ENCODE data around the gene GTF2E1.
"Not testable (repeated sequence)": the region's sequence is repeated elsewhere in the genome, so short reads cannot be mapped to it uniquely, and the experiment has no call there.

GTF2E1 gene

GRCh38 chr3:120753810-120754209 is 11.3 kb downstream of the GTF2E1 start:
- no peak for DNase-seq (ENCODE audit: low spot score)

GRCh38 chr3:120756061-120756460 is 13.5 kb downstream of the GTF2E1 start:
- no peak for DNase-seq (ENCODE audit: low spot score)

- DNase-seq (ENCODE audit: low spot score), result not testable (repeated sequence)
Measured at GRCh38 chr3:120758551-120758950, 16.0 kb downstream of the GTF2E1 start.

- no peak for DNase-seq (ENCODE audit: low spot score)
Measured at GRCh38 chr3:120762615-120763014, 20.1 kb downstream of the GTF2E1 start.

- no peak for DNase-seq (ENCODE audit: low spot score)
Measured at GRCh38 chr3:120763601-120764000, 21.1 kb downstream of the GTF2E1 start.

- DNase-seq (ENCODE audit: low spot score), result no peak
Measured at GRCh38 chr3:120764206-120764605, 21.7 kb downstream of the GTF2E1 start.

DNA sequence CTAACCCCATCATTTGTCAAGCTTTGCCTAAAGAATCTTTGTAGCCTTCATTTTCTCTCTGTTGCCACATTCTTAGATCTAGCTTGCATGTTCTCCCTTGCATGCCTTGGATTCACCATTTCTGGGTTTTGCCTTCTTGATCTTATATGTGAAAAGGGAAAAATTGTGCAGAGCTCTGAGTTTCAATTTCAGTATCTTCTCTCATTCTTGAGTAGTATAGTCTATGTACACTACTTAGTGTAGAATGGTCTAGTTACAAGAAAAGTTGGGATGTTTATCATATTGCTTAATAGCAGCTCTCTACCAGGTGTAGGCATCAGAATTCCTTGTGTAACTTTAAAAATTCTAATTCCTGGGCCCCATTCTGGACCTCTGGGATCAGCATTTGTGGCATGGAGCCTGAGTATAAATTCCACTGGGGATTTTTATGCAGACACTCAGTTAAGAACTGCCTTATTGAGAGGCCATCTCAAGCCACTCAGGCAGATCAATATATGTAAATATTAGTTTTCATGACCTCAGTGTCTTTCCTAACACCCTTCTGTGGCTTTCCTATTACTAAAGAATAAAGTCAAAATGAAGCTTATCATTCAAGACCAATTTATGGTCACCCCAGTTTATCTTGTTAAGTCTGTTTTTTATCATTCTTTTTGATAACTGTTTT is 23.4 kb downstream of the GTF2E1 start:
- no peak for DNase-seq (ENCODE audit: low spot score)

- DNase-seq (ENCODE audit: low spot score), result no peak
Measured at GRCh38 chr3:120766576-120766975, 24.0 kb downstream of the GTF2E1 start.

DNA sequence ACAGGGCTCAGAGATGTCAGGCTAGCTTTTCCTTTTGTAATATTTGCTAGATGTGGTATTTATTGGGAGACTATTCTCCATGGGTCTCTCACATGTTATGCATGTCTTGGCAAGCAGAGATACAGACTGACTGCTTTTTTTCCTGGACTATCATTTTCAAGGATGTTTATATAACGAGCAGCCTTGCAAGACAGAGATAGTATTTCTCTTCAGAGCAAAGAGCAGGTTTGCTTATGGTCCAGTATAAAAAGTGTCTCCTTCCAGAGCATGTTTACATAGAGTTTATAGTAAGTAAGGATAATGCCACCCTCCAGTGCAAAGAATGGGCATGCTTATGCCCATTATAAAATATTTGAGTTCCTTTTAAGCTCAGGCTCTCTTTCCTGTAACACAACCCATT is 24.6 kb downstream of the GTF2E1 start:
- no peak for DNase-seq (ENCODE audit: low spot score)

DNA sequence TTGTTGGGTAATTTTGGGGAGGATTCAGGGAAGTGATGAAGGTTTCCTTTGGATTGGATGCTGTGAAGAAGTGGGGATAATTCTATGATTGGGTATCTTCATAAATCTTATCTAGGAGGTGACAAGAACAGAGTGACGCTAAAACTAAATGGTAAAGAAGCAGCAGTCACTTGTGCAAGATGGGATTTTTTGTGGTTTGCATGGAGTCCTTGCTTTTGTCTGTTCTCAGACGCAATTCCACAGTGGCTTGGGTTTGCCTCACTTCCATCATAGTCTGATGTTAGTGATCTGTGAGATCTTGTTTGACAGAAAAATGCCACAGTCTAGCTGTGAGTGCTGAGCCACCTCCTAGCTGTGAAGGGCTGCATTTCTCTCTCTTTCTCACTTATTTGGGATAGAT is 26.9 kb downstream of the GTF2E1 start:
- no peak for DNase-seq (ENCODE audit: low spot score)

DNA sequence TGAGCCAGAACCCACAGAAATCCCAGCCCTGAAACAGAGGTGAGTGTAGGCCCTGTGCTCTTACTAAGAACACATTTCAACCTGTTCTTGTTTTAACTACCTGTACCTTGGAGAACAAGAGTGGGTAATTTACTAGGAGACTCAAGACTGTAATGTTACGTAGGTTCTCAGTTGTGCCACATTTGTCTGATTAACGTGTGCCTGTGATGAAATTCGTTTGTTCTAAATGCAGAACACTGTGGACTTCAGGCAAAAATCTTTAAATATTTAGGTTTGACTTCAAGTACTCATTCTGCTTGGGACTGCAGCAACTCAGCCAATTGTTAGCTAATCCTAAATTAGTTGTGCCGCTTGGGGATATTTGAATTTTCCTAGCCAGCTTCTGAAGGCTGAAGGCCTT is 28.3 kb downstream of the GTF2E1 start:
- no peak for DNase-seq (ENCODE audit: low spot score)

DNA sequence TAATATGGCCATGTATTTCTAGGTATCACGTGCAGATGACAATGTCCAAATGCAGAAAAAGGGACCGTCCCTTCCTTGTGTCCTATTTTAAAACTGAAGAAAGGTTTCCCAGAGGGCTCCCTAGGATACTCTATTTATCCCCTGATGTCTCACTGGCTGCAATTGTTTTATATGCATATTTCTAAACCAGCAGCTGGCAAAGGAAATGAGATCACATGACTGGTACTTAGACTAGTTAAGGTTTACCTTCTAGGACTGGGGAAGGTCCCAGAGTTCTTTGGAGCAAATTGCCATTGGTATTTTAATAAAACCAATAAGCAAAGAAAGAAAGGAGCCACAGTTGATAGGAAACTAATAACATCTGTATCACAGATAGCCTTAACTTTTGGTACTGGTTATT is 29.5 kb downstream of the GTF2E1 start:
- DNase-seq (ENCODE audit: low spot score), result no peak

GRCh38 chr3:120773932-120774331 is 31.4 kb downstream of the GTF2E1 start:
- DNase-seq (ENCODE audit: low spot score), result no peak

GRCh38 chr3:120775411-120775810 is 32.9 kb downstream of the GTF2E1 start:
- DNase-seq (ENCODE audit: low spot score), result no peak

- DNase-seq (ENCODE audit: low spot score), result no peak
Measured at GRCh38 chr3:120778776-120779175, 36.2 kb downstream of the GTF2E1 start.

- no peak for DNase-seq (ENCODE audit: low spot score)
Measured at GRCh38 chr3:120780977-120781376, 38.4 kb downstream of the GTF2E1 start.

DNA sequence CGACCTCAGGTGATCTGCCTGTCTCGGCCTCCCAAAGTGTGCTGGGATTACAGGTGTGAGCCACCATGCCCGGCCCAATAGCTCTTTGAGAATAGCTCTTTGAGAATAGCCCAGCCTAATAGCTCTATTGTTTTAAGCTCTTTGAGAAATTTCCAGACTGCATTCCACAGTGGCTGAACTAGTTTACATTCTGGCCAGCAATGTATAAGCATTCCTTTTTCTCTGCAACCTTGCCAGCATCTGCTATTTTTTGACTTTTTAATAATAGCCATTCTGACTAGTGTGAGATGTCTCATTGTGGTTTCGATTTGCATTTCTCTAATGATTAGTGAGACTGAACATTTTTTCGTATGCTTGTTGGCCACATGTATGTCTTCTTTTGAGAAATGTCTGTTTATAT is 43.3 kb downstream of the GTF2E1 start:
- not testable (repeated sequence) for DNase-seq (ENCODE audit: low spot score)

- DNase-seq (ENCODE audit: low spot score), result no peak
Measured at GRCh38 chr3:120791010-120791409, 48.5 kb downstream of the GTF2E1 start.

DNA sequence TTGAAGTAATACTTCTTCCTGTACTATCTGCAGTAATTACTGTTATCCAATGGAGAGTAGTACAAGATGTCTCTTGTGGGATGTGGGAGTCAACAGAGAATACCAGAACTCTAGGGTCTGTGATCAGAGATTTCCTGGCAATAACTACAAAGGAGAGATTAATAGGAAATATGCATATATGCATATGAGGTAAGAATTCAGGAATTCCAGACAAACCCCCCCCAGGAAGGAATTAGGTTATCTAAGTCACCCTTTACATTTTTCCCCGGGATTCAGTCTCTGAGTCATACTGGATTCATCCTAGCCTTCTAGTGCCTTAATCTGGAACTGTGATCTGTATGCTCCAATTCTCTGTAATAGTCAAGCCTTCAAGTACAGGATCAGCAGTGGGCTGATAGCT is 49.4 kb downstream of the GTF2E1 start:
- DNase-seq (ENCODE audit: low spot score), result no peak

- DNase-seq (ENCODE audit: low spot score), result no peak
Measured at GRCh38 chr3:120793601-120794000, 51.1 kb downstream of the GTF2E1 start.

GRCh38 chr3:120795017-120795648 is 52.6 kb downstream of the GTF2E1 start:
- DNase-seq (ENCODE audit: low spot score), result peak; percentile 65

DNA sequence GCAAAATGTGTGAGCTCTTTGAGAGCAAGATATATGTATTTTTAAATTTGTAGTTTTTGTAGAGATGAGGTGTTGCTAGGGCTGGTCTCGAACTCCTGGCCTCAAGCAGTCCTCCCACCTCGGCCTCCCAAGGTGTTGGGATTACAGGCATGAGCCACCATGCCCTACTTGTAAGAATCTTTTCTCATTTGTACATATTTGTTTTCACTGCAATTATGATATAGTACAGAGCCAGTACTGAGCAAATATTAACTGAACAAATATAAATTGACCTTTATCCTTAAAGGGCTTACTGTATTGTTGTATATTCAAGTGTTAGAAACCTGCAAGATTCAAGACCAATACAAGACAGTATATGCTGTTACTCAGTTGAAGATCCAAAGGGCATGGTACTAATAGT is 53.4 kb downstream of the GTF2E1 start:
- DNase-seq (ENCODE audit: low spot score), result no peak

GRCh38 chr3:120796976-120797375 is 54.4 kb downstream of the GTF2E1 start:
- DNase-seq (ENCODE audit: low spot score), result peak; percentile 49

DNA sequence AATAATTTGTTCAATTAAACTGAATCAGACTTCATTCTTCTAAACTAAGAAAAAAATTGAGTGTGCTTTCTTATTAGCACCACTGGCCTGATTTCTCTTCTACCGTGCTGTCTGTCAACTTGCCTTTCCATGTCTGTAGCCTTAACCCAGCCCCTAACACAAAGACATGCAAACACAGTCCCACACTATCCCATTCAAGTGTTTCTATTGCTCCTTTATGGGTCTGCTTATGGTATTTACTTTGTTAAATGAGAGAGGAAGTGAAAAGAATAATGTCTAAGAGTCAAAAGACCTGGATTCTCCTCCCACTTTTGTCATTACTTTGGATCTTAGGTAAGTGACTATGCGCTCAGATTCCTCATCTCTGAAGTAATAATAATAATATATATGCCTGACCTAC is 55.3 kb downstream of the GTF2E1 start:
- no peak for DNase-seq (ENCODE audit: low spot score)
